Right ventricle myocardium inferior (tissue), 1 donor: Measurements from ENCODE around the gene ZFP1. TPM values are rescaled to one million over a fixed set of nuclear protein-coding genes. Genes with fewer than 3 reads are reported as not detected.
"Not testable (repeated sequence)": the region's sequence is repeated elsewhere in the genome, so short reads cannot be mapped to it uniquely, and the experiment has no call there.

Source experiments
- ATAC-seq: fragments of 200-7000 bp; cut with Tn5 transposase; one replicate; pipeline ENCODE4 v1.9.1; 2020; ENCODE audit warnings: mild to moderate bottlenecking, moderate library complexity
- DNase-seq: peaks from one replicate; pipeline ENCODE4 v3.0.0; 2021; ENCODE audit errors: missing footprints
- intact Hi-C: fragments of 100-400 bp; cut with DNase I; formaldehyde crosslinking; loops from one replicate; pipeline ENCODE4 v1.11.0; 2022
- total RNA-seq: library from RNA; stranded (reverse); fragmentation: NEBNext Ultra II Directional; extraction: Animal tissue kit (Norgen Biotek cat#: 25700); gene quantifications from one replicate; pipeline ENCODE4 v1.2.1, GENCODE V29; 2021
- donor health status: DM: no; HTN: yes; CAD: no; lungs with severe emphysema.

Gene ZFP1
- total RNA-seq, 1 donor from 2014 or later, result 5.8 TPM

GRCh38 chr16:75195811-75196790 lies 47.8 kb downstream of the ZFP1 start:
- no peak for DNase-seq
- intact Hi-C loops, result loop anchor here (5.0 kb wide), 1 partner anchor 566 kb away; no protein-coding TSS in a partner anchor
- no peak for ATAC-seq

GRCh38 chr16:75196836-75197235 lies 48.5 kb downstream of the ZFP1 start:
- DNase-seq (no peak), ATAC-seq (no peak)
- intact Hi-C loops, result loop anchor here (5.0 kb wide), 1 partner anchor 565 kb away; no protein-coding TSS in a partner anchor

- ATAC-seq (no peak), DNase-seq (no peak)
- intact Hi-C loops, result loop anchor here (2.0 to 5.0 kb wide), 2 partner anchors 267 to 565 kb away; partner anchors contain the start of gene TMEM170A
Measured at GRCh38 chr16:75197522-75198134, 49.3 kb downstream of the ZFP1 start.

DNA sequence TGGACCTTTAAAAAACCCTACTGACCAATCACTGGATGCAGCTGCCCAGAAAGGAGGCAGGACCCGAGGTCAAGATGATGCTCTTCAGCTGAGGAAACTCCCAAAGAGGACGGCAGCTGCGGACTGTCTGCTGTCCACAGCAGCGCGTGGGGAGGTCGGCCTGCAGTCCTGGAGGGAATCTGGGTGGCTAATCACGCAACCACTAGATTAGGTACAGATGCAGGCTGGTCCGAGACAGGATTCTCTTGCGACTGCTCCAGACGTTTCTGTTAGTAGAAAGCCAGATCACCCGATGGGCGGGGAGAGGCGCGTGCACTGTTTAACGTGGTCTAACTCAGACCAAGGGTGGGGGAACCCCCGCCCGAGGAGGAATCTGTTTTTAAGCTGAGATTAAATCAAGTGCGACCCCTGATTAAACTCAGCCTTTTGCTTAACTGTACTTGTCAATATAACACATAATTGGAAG lies 49.8 kb downstream of the ZFP1 start:
- intact Hi-C loops, result loop anchor here (2.0 to 5.0 kb wide), 2 partner anchors 267 to 564 kb away; partner anchors contain the start of gene TMEM170A
- no peak for DNase-seq
- ATAC-seq, result peak; percentile 17

GRCh38 chr16:75202069-75202590 lies 53.8 kb downstream of the ZFP1 start:
- intact Hi-C loops, result no loop called here
- DNase-seq (no peak), ATAC-seq (no peak)

DNA sequence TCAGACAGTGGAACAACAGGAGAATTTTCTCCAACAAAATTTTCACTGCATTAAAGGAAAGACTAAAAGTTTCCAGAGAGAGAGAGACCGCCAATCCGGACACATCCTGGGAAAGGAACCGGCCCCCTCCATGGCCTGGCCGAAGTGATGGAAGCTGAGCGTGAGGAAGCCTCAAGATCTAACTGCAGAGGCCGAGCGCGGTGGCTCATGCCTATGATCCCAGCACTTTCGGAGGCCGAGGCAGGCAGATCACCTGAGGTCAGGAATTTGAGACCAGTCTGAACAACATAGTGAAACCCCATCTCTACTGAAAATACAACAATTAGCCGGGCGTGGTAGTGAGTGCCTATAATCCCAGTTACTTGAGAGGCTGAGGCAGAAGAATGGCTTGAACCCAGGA lies 54.8 kb downstream of the ZFP1 start:
- DNase-seq, result no peak
- intact Hi-C loops, result no loop called here

GRCh38 chr16:75203667-75204409 lies 55.5 kb downstream of the ZFP1 start:
- ATAC-seq, result no peak
- intact Hi-C loops, result no loop called here
- peak; percentile 35 for DNase-seq

More for the DNA sequence above, 54.8 kb downstream of the ZFP1 start:
- ATAC-seq, result no peak

DNA sequence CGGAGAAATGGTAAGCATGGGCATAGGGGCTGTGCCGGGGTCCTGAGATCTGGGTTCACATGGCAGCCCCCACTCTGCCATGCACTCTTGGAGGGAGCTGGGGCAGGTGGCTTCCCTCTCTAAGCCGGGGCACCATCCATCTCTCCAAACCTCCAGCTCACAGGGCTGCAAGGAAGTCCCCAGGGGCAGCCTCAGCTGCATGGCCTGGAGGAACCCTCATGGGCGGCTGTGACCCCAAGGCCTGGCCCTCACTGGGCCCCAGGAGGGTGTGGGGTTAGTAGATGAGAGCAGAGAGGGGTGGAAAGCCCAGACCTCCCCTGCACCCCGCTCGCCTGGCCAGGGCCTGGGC lies 56.1 kb downstream of the ZFP1 start:
- ATAC-seq (no peak), DNase-seq (peak; percentile 33)
- intact Hi-C loops, result no loop called here

DNA sequence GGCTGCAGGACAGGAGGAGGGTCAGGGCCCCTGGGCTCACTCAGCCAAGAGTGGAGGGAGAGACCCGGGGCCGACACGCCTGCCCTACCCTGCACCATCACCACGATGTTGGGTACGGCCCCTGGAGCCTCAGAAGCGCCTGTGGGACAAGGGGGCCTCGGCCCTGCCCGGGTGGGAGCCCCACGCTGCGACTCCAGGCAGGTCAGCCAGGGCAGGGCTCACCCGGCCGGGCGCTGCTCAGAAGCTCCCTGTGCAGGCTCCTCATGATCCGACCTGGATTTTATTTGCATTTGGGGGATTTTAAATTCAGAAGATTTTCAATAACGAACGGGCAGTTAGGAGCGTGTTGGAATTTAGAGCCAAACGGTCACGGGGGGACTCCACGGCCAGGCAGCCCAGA lies 56.6 kb downstream of the ZFP1 start:
- intact Hi-C loops, DNase-seq, ATAC-seq: not testable (repeated sequence)

GRCh38 chr16:75205438-75205837 lies 57.1 kb downstream of the ZFP1 start:
- ATAC-seq, DNase-seq, intact Hi-C loops: not testable (repeated sequence)

GRCh38 chr16:75205961-75206748 lies 57.8 kb downstream of the ZFP1 start:
- DNase-seq, ATAC-seq: not testable (repeated sequence)
- intact Hi-C loops, result loop anchor here (2.0 kb wide), 1 partner anchor 19 kb away; no protein-coding TSS in a partner anchor

DNA sequence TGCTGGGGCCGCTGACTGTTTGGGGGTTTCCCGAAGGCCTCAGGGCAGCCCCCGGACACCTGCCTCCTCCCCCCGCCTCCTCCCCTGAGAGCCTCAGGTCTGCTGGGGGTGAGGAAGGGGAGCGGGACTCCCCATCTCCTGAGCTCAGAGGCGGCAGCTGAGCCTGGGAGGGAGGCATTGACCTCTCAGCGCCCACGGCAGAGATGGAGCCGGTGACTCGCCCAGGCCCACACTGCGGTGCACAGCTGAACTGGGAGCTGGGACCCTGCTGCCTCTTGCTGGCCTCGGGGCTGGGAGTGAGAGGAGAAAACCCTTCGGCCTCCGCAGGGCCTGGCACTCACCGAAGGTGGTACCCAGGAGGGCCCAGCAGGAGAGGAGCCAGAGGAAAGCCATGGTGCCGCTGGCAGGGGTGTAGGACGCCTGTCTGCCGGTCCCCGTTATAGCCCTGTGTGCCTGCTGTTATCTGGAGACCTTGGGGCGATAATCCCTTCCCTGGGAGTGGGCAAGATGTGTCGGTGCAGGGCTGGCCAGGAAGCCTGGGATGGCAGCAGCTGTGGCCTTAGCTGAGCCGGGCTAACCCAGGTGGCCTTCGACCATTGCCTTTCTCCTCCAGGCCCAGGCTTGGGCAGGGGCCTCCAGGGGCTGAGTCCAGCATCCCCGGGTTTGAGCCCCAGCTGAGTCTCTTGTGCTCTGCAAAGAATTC lies 58.6 kb downstream of the ZFP1 start, which contains the start of gene CTRB2:
TSS of gene CTRB2 (minus strand) at position 413 of the 703 bp plus-strand sequence. CDS start at position 393, 20 bp downstream.
- DNase-seq (no peak), ATAC-seq (no peak)
- intact Hi-C loops, result loop anchor here (2.0 kb wide), 1 partner anchor 18 kb away; no protein-coding TSS in a partner anchor

GRCh38 chr16:75207831-75208230 lies 59.5 kb downstream of the ZFP1 start:
- intact Hi-C loops, result loop anchor here (2.0 kb wide), 1 partner anchor 17 kb away; no protein-coding TSS in a partner anchor
- ATAC-seq, result no peak
- DNase-seq, result no peak

DNA sequence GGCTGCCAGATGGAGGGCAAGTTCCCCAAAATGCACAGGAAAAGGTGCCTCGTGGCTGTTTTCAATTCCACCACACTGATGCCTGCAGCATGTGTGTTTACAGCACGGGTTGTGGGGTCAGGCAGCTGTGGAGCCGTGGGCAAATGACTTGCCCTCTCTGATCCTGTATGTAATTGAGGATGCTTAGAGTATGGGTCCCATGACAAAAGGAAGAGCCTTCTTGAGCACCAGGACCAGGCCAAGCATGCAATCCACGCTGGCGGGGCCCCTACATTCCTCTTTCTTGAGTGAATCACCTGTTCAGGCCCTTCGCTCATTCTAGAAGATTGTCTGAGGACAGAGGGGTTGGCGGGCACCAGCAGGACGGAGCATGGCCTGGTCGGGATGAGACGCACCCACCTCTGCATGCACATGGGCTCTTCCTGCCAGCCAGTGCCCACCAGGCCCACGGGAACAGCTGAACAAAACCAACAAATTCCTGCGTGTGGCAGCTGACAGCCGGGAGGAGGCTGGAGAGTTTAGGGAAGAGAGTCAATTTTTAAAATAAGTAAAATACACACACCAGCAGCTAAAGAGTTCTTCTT lies 60.0 kb downstream of the ZFP1 start:
- intact Hi-C loops, result no loop called here
- no peak for ATAC-seq

DNA sequence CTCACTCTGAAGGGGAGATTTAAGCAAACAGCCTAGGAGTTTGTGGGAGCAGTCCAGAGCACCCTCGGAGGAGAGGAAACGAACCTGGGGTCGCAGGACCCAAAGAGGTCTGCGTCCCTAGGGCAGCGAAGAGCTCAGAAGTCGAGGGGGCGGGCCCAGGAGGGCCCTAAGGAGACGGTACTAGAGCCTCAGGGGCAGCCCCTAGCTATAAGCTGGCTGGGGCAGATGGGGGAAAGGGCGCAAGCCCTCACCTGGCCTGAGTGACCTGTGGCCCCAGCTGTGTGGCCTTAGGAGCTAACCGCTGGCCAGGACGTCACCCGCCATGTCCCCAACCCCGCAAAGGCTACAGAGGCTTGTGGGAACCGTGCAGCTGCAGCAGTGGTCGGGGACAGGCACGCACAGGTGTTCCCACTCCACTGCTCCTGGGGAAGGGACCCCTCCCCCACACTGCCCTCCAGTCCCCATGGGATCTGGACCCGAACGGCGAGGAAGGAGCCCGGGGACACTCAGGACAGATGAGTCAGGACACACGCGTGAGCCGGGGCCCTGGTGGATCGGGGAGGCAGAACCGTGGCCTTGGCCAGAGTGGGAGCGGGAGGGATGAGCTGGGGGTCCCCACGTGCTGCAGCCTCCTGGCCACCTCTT lies 60.7 kb downstream of the ZFP1 start:
- DNase-seq, result no peak
- intact Hi-C loops, result no loop called here
- no peak for ATAC-seq

More for the DNA sequence above, 60.0 kb downstream of the ZFP1 start:
- no peak for DNase-seq

DNA sequence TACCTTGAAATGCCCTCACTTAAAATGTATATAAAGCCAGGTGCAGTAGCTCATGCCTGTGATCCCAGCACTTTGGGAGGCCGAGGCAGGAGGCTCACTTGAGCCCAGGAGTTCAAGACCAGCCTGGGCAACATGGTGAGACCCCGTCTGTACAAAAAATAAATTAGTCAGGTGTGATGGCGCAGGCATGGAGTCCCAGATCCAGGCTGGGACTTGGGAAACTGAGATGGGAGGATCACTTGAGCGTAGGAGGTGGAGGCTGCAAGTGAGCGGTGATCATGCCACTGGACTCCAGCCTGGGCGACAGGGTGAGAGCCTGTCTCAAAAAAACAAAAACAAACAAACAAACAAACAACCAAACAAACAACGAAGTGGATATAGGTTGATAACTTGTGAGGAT lies 61.2 kb downstream of the ZFP1 start:
- ATAC-seq, intact Hi-C loops, DNase-seq: not testable (repeated sequence)
